IPS-20b (cell line): Measurements from ENCODE around the gene BPHL.
"Not testable (repeated sequence)": the region's sequence is repeated elsewhere in the genome, so short reads cannot be mapped to it uniquely, and the experiment has no call there.

Experiments
- H3K27ac ChIP-seq: one replicate; pipeline ENCODE4 v1.5.1; 2013; ENCODE audit warnings: low read length
- H3K27me3 ChIP-seq: 2 replicates; pipeline ENCODE4 v1.6.1; 2013; ENCODE audit warnings: mild to moderate bottlenecking, low read length, inconsistent platforms; ENCODE audit not compliant: insufficient read depth
- H3K36me3 ChIP-seq: 2 replicates; pipeline ENCODE4 v1.6.1; 2013; ENCODE audit warnings: low read depth, mild to moderate bottlenecking, inconsistent platforms, low read length, moderate library complexity; ENCODE audit not compliant: insufficient read depth
- H3K4me1 ChIP-seq: 2 replicates; pipeline ENCODE4 v1.6.1; 2013; ENCODE audit warnings: mild to moderate bottlenecking, control low read depth, inconsistent platforms, low read length, moderate library complexity; ENCODE audit not compliant: insufficient read depth
- H3K4me3 ChIP-seq: 2 replicates; pipeline ENCODE4 v1.5.1; 2013; ENCODE audit warnings: mild to moderate bottlenecking, low read length, inconsistent platforms
- H3K9ac ChIP-seq: 2 replicates; pipeline ENCODE4 v1.6.1; 2013; ENCODE audit warnings: low read depth, mild to moderate bottlenecking, inconsistent platforms, low read length, moderate library complexity
- H3K9me3 ChIP-seq: 2 replicates; pipeline ENCODE4 v1.6.1; 2013; ENCODE audit warnings: mild to moderate bottlenecking, low read depth, low read length, inconsistent platforms; ENCODE audit not compliant: insufficient read depth

BPHL gene

GRCh38 chr6:3139090-3139903 lies 20.8 kb downstream of the BPHL start:
- Histone ChIP-seq H3K4me3 (no peak overlapping the region), H3K27me3 (no peaks in the 10 kb centered on the region), H3K36me3 (peaks cover 81% of the 10 kb centered on the region), H3K4me1 (peaks cover 8% of the 10 kb centered on the region; the same call in 1 of the 2 replicates), H3K9ac (no peak overlapping the region), H3K9me3 (no peaks in the 10 kb centered on the region), H3K27ac (no peak overlapping the region)

- peaks cover 8% of the 10 kb centered on the region; the same call in 1 of the 2 replicates for H3K4me1 ChIP-seq
- H3K27ac ChIP-seq = no peak overlapping the region
- H3K9me3 ChIP-seq = no peaks in the 10 kb centered on the region
- H3K27me3 ChIP-seq = no peaks in the 10 kb centered on the region
- H3K9ac ChIP-seq = no peak overlapping the region
- peaks cover 82% of the 10 kb centered on the region for H3K36me3 ChIP-seq
- no peak overlapping the region for H3K4me3 ChIP-seq
These were observed 21.7 kb downstream of the BPHL start for GRCh38 chr6:3140201-3140600.

GRCh38 chr6:3142536-3142935 lies 24.0 kb downstream of the BPHL start:
- no peak overlapping the region for H3K4me3 ChIP-seq
- no peaks in the 10 kb centered on the region for H3K9me3 ChIP-seq
- H3K27ac ChIP-seq = no peak overlapping the region
- peak overlapping the region; percentile 42; the same call in 1 of the 2 replicates for H3K9ac ChIP-seq
- H3K27me3 ChIP-seq = no peaks in the 10 kb centered on the region
- H3K4me1 ChIP-seq = peaks cover 8% of the 10 kb centered on the region; the same call in 1 of the 2 replicates
- peaks cover 60% of the 10 kb centered on the region for H3K36me3 ChIP-seq

- Histone ChIP-seq H3K27me3 (no peaks in the 10 kb centered on the region), H3K4me3 (no peak overlapping the region), H3K36me3 (peaks cover 60% of the 10 kb centered on the region), H3K9me3 (no peaks in the 10 kb centered on the region), H3K4me1 (peaks cover 8% of the 10 kb centered on the region; the same call in 1 of the 2 replicates), H3K9ac (peak overlapping the region; percentile 42; the same call in 1 of the 2 replicates), H3K27ac (peak overlapping the region; percentile 48)
These were observed 24.6 kb downstream of the BPHL start for GRCh38 chr6:3143158-3143557.

GRCh38 chr6:3144571-3144970 lies 26.1 kb downstream of the BPHL start:
- no peaks in the 10 kb centered on the region for H3K27me3 ChIP-seq
- H3K9ac ChIP-seq = no peak overlapping the region
- no peaks in the 10 kb centered on the region for H3K9me3 ChIP-seq
- H3K4me1 ChIP-seq = peaks cover 8% of the 10 kb centered on the region; the same call in 1 of the 2 replicates
- H3K4me3 ChIP-seq = no peak overlapping the region
- no peak overlapping the region for H3K27ac ChIP-seq
- H3K36me3 ChIP-seq = peaks cover 59% of the 10 kb centered on the region

- H3K36me3 ChIP-seq = peaks cover 58% of the 10 kb centered on the region
- no peaks in the 10 kb centered on the region for H3K27me3 ChIP-seq
- no peak overlapping the region for H3K4me3 ChIP-seq
- no peaks in the 10 kb centered on the region for H3K9me3 ChIP-seq
- no peak overlapping the region for H3K9ac ChIP-seq
- peaks cover 6% of the 10 kb centered on the region; the same call in 1 of the 2 replicates for H3K4me1 ChIP-seq
- H3K27ac ChIP-seq = no peak overlapping the region
These were observed 29.6 kb downstream of the BPHL start for GRCh38 chr6:3147914-3148757.

- H3K27ac ChIP-seq = no peak overlapping the region
- no peak overlapping the region for H3K4me3 ChIP-seq
- H3K36me3 ChIP-seq = peaks cover 67% of the 10 kb centered on the region
- H3K9ac ChIP-seq = no peak overlapping the region
- no peaks in the 10 kb centered on the region for H3K9me3 ChIP-seq
- 0 out of 2 replicates have a peak, but pooled peaks cover 3% of the 10 kb centered on the region for H3K4me1 ChIP-seq
- H3K27me3 ChIP-seq = no peaks in the 10 kb centered on the region
These were observed 33.2 kb downstream of the BPHL start for GRCh38 chr6:3151691-3152090.

GRCh38 chr6:3152689-3153088 lies 34.2 kb downstream of the BPHL start:
- H3K36me3 ChIP-seq = peaks cover 63% of the 10 kb centered on the region
- H3K4me3 ChIP-seq = no peak overlapping the region
- H3K4me1 ChIP-seq = 0 out of 2 replicates have a peak, but pooled peaks cover 3% of the 10 kb centered on the region
- no peak overlapping the region for H3K27ac ChIP-seq
- no peaks in the 10 kb centered on the region for H3K9me3 ChIP-seq
- no peak overlapping the region for H3K9ac ChIP-seq
- H3K27me3 ChIP-seq = no peaks in the 10 kb centered on the region

GRCh38 chr6:3155416-3155815 lies 36.9 kb downstream of the BPHL start:
- H3K27me3 ChIP-seq, H3K27ac ChIP-seq, H3K9me3 ChIP-seq, H3K9ac ChIP-seq: not testable (repeated sequence)
- H3K4me1 ChIP-seq = peaks cover 21% of the 10 kb centered on the region
- peaks cover 40% of the 10 kb centered on the region for H3K36me3 ChIP-seq
- H3K4me3 ChIP-seq = peak overlapping the region; percentile 43

- not testable (repeated sequence) for H3K27me3 ChIP-seq, H3K27ac ChIP-seq, H3K9me3 ChIP-seq
- Histone ChIP-seq H3K36me3 (peaks cover 35% of the 10 kb centered on the region), H3K4me1 (peaks cover 26% of the 10 kb centered on the region), H3K9ac (peak overlapping the region; percentile 78; the same call in 1 of the 2 replicates), H3K4me3 (peak overlapping the region; percentile 95)
These were observed 37.9 kb downstream of the BPHL start for GRCh38 chr6:3156184-3157130.
